Fibroblast of lung (primary cell): ENCODE measurements around the gene CRACDL. TPM values are rescaled to one million over a fixed set of nuclear protein-coding genes. Genes with fewer than 3 reads are reported as not detected.

Experiments
- DNase-seq, 2 donors: peaks; one replicate each; pipeline versions ENCODE4 v3.0.0 to v3.0.0-alpha.2; 2010; ENCODE audit warnings: low read depth in 2 of 2
- H2AFZ ChIP-seq: 2 replicates; pipeline ENCODE4 v1.5.1; 2012; ENCODE audit warnings: low read length, control low read depth, inconsistent platforms
- H3K27ac ChIP-seq: 2 replicates; pipeline ENCODE4 v1.5.1; 2011; ENCODE audit warnings: low read length, control low read depth; ENCODE audit not compliant: insufficient read depth
- H3K27me3 ChIP-seq: 2 replicates; pipeline ENCODE4 v1.5.1; 2011; ENCODE audit warnings: mild to moderate bottlenecking, low read length; ENCODE audit not compliant: control insufficient read depth, insufficient read depth
- H3K36me3 ChIP-seq: 2 replicates; pipeline ENCODE4 v1.5.1; 2011; ENCODE audit warnings: low read length; ENCODE audit not compliant: control insufficient read depth, insufficient read depth
- H3K4me1 ChIP-seq: 2 replicates; pipeline ENCODE4 v1.5.1; 2011; ENCODE audit warnings: low read length; ENCODE audit not compliant: control insufficient read depth, insufficient read depth; ENCODE audit errors: extremely low read depth
- H3K4me2 ChIP-seq: 2 replicates; pipeline ENCODE4 v1.5.1; 2011; ENCODE audit warnings: low read length, control low read depth; ENCODE audit not compliant: insufficient read depth; ENCODE audit errors: extremely low read depth
- H3K4me3 ChIP-seq, 4 experiments: fragments of 200-600 bp in 1 of 4; sonication (generic) in 1 of 4; replicated peaks in 1 of 4; 2 replicates each; pipeline ENCODE4 v1.5.1; 2011 to 2016; ENCODE audit warnings: low read length in 4 of 4, low read depth in 3 of 4, mild to moderate bottlenecking in 3 of 4, control low read depth in 2 of 4, inconsistent platforms in 1 of 4, mixed read lengths in 1 of 4; ENCODE audit not compliant: insufficient read depth in 1 of 4; ENCODE audit errors: control extremely low read depth in 1 of 4
- H3K79me2 ChIP-seq: 2 replicates; pipeline ENCODE4 v1.5.1; 2012; ENCODE audit warnings: mild to moderate bottlenecking, low read length, inconsistent platforms; ENCODE audit not compliant: control insufficient read depth, insufficient read depth
- H3K9ac ChIP-seq: 2 replicates; pipeline ENCODE4 v1.5.1; 2011; ENCODE audit warnings: mild to moderate bottlenecking, low read length, control low read depth; ENCODE audit not compliant: insufficient read depth
- H3K9me3 ChIP-seq: 2 replicates; pipeline ENCODE4 v1.5.1; 2012; ENCODE audit warnings: low read depth, low read length; ENCODE audit not compliant: control insufficient read depth, insufficient read depth
- H4K20me1 ChIP-seq: 2 replicates; pipeline ENCODE4 v1.5.1; 2011; ENCODE audit warnings: low read length; ENCODE audit not compliant: control insufficient read depth, insufficient read depth; ENCODE audit errors: extremely low read depth
- EZH2 ChIP-seq: IDR thresholded peaks from 2 replicates; pipeline ENCODE4 v1.5.1; 2012; ENCODE audit warnings: low read length, control low read depth, mild to moderate bottlenecking; ENCODE audit errors: missing control alignments
- polyA plus RNA-seq, 2 donors: library from polyadenylated mRNA; depleted of rRNA in 1 of 2; stranded (reverse) in 1 of 2; unstranded in 1 of 2; fragments of >200 nt; gene quantifications; 2 replicates each; pipeline ENCODE4 v1.2.1, GENCODE V29; 2011 to 2012; ENCODE audit warnings: missing spikeins in 1 of 2
- total RNA-seq: library from RNA; depleted of rRNA; stranded (reverse); fragments of >200 nt; gene quantifications from 2 replicates; pipeline ENCODE4 v1.2.1, GENCODE V29; 2014
- TF ChIP-seq, protein P1 (sequence below), 2 donors: IDR thresholded peaks in 1 of 2; conservative IDR thresholded peaks in 1 of 2; 1 replicate in 1 of 2; 2 replicates in 1 of 2; pipeline ENCODE4 v1.5.1; 2011 to 2012; ENCODE audit warnings: low read length in 2 of 2, control low read depth in 1 of 2, inconsistent platforms in 1 of 2, low read depth in 1 of 2, mild to moderate bottlenecking in 1 of 2

CRACDL gene
- total and polyA plus RNA-seq, 2 donors (not counting 1 experiment from before 2014, with no cell fraction given), result not detected

DNA sequence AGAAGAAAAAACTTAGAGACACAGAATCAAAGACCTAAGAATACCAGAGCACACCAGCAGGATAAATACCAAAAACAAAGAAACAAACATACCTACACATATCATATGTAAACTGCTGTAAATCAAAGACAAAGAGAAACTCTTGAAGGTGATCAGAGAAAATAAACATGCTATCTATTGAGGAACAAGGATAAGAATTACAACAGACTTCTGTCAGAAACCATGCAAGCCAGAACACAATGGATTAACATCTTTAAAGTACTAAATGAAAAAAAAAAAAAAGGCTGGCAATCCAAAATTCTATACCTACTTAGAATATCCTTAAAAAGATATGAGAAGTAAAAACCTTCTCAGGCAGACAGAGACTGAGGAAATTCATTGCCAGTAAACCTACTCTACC is 153.5 kb downstream of the CRACDL start:
- Histone ChIP-seq H3K79me2 (no peaks in the 10 kb centered on the region), H3K27ac (no peak overlapping the region), H3K9me3 (no peaks in the 10 kb centered on the region), H2AFZ (no peak overlapping the region), H3K4me1 (no peaks in the 10 kb centered on the region), H4K20me1 (no peaks in the 10 kb centered on the region), H3K4me3 (no peak overlapping the region), H3K36me3 (no peaks in the 10 kb centered on the region), H3K27me3 (no peaks in the 10 kb centered on the region), H3K4me2 (no peak overlapping the region), H3K9ac (no peak overlapping the region)
- TF ChIP-seq, protein P1, sequence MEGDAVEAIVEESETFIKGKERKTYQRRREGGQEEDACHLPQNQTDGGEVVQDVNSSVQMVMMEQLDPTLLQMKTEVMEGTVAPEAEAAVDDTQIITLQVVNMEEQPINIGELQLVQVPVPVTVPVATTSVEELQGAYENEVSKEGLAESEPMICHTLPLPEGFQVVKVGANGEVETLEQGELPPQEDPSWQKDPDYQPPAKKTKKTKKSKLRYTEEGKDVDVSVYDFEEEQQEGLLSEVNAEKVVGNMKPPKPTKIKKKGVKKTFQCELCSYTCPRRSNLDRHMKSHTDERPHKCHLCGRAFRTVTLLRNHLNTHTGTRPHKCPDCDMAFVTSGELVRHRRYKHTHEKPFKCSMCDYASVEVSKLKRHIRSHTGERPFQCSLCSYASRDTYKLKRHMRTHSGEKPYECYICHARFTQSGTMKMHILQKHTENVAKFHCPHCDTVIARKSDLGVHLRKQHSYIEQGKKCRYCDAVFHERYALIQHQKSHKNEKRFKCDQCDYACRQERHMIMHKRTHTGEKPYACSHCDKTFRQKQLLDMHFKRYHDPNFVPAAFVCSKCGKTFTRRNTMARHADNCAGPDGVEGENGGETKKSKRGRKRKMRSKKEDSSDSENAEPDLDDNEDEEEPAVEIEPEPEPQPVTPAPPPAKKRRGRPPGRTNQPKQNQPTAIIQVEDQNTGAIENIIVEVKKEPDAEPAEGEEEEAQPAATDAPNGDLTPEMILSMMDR (conservative IDR thresholded peaks at IDR 0.05 in 1 of 2, IDR thresholded peaks at IDR 0.05 in 1 of 2; ENCODE audit: low read depth in 1 of 2, low read length in 2 of 2), result no peak
- TF ChIP-seq EZH2, result no peak
- no peak for DNase-seq

DNA sequence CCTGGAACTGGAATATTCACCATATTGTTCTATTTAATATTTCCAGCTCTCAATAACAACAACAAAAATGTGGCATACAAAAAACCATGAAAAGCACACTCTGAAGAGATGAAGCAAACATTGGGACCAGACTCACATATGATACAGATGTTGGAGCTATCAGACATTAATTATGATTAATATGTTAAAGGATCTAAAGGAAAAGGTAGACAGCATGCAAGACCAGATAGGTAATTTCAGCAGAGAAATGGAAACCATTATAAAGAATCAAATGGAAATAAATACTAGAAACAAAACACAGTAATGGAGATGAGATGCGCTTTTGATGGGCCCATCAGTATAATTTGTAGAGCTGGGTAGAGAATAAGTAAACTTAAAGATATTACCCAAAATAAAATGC is 154.2 kb downstream of the CRACDL start:
- Histone ChIP-seq H3K27me3 (no peaks in the 10 kb centered on the region), H3K4me1 (no peaks in the 10 kb centered on the region), H4K20me1 (no peaks in the 10 kb centered on the region), H3K79me2 (no peaks in the 10 kb centered on the region), H3K4me3 (no peak overlapping the region), H3K9me3 (no peaks in the 10 kb centered on the region), H3K9ac (no peak overlapping the region), H3K4me2 (no peak overlapping the region), H3K36me3 (no peaks in the 10 kb centered on the region), H3K27ac (no peak overlapping the region), H2AFZ (no peak overlapping the region)
- TF ChIP-seq, protein P1 (conservative IDR thresholded peaks at IDR 0.05 in 1 of 2, IDR thresholded peaks at IDR 0.05 in 1 of 2; ENCODE audit: low read depth in 1 of 2, low read length in 2 of 2), result no peak
- no peak for TF ChIP-seq EZH2
- DNase-seq, result no peak

DNA sequence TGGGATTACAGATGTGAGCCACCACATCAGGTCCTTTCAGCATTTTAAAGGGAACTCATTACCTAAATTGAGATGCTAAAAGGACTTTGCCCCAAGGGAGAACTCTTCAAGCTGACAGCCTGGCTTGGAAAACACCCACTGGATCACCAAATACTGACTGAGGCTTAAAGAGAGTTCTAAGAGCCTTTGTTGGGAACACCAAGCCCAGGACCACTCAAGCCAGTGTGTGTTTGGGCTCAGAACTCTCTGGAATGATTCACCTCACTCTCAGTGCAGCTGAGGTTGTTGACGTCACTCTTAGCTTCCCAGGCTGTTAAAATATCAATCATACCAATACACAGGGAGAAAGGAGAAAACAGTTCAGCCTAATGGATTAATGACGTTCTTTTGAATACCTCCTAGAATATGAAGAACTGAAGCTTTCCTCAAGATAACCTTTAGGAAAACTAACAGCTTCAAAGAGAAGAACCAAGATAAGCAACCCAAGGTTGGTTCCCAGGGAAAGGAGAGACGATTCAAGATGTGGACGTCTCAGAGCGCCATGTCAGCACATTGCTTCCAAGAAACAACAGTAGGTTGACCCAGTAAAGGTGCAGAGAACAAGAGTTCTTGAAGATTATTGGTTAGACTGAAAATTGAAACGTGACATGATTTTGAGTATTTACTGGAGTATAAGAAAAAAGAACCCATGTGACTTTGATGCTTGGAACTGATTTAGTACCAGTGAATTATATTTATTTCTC is 157.1 kb downstream of the CRACDL start:
- Histone ChIP-seq H3K27ac (no peak overlapping the region), H3K9ac (no peak overlapping the region), H3K27me3 (no peaks in the 10 kb centered on the region), H3K9me3 (no peaks in the 10 kb centered on the region), H3K79me2 (no peaks in the 10 kb centered on the region), H3K4me3 (no peak overlapping the region), H3K4me1 (no peaks in the 10 kb centered on the region), H3K4me2 (no peak overlapping the region), H3K36me3 (no peaks in the 10 kb centered on the region), H2AFZ (no peak overlapping the region), H4K20me1 (no peaks in the 10 kb centered on the region)
- DNase-seq, result no peak
- TF ChIP-seq EZH2, result no peak
- TF ChIP-seq, protein P1 (conservative IDR thresholded peaks at IDR 0.05 in 1 of 2, IDR thresholded peaks at IDR 0.05 in 1 of 2; ENCODE audit: low read depth in 1 of 2, low read length in 2 of 2), result no peak
